Stimulated activated CD4-positive, alpha-beta T cell treated with anti-CD3 and anti-CD28 coated beads, Interleukin-2, amount 100 ng/mL, for 48 hours (primary cell): ENCODE data around the gene KLHL30.

Source experiments
- DNase-seq, 2 donors: peaks; one replicate each; pipeline ENCODE4 v3.0.0-alpha.2; 2020

KLHL30 gene

DNA sequence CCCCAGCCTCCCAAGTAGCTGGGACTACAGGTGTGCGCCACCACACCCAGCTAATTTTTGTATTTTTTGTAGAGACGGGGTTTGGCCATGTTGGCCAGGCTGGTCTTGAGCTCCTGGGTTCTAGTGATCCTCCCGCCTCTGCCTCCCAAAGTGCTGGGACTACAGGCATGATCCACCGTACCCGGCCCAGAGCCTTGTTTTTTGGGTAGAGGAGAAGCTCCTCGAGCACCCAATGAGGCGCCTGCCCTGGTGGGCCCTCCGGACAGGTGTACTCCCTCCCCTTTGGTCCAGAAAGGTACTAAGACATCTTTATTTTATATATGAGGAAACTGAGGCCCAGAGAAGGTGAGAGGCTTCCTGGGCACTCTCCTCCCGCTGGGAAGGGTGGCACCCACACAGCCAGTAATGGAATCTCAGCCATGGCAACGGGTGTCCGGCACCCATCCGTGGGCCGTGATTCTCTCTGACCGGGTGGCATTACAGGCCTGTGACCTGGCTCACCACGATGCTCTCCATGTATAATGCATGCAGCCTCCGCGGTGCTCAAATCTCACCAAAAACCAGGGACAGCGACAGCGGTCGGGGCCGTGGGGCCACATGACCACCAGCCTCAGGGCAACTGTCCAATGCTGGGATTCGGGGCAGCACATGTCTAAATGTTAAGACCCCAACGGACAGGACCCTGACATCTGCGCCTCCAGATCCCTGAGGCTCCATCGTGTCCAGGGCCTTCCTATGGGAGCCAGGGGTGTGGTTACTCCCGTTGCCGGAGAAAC lies 16.8 kb upstream of the KLHL30 start:
- no peak for DNase-seq

DNA sequence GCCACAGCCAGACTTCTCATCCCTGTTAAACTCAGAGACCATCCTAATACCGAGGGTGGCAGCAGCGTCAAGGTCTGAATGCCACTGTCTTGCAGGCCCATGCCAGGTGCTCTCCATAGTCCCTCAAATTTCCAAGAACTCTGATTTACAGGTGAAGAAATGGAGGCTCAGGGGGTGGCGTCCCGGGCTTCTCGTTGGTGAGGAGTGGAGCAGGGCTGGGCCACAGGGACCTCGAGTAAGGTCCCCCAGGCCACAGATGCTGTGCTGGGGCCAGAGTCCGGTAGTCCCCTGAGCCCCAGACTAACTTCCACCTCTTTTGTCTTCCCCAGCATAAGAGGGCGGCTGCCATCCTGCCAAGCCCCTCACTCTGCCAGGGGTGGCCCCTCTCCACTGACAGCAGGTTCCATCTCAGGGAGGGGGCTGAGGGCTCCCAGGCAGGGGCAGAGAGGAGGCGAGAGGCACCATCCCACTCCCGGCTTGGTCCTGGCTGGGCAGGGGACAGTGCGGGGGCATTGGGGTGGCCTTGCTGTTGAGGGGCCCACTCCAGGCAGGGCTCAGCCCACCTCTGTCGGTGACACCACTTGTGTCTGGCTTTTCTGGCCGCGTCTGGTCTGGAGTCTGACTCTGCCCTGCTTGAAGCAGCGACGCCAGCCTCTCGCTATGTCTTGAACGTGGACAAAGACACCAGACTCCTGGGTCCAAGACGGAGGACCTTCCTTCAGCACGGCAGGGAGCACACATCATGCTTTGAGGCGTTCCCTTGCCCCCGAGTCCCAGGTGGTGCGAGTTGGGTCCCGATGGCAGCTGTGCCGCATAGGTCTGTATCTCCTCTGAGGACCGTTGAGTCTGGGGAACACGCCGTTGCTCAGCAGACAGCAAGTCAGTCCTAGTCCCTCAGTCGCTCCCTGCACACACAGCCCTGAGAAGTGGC lies 15.9 kb upstream of the KLHL30 start:
- no peak for DNase-seq

DNA sequence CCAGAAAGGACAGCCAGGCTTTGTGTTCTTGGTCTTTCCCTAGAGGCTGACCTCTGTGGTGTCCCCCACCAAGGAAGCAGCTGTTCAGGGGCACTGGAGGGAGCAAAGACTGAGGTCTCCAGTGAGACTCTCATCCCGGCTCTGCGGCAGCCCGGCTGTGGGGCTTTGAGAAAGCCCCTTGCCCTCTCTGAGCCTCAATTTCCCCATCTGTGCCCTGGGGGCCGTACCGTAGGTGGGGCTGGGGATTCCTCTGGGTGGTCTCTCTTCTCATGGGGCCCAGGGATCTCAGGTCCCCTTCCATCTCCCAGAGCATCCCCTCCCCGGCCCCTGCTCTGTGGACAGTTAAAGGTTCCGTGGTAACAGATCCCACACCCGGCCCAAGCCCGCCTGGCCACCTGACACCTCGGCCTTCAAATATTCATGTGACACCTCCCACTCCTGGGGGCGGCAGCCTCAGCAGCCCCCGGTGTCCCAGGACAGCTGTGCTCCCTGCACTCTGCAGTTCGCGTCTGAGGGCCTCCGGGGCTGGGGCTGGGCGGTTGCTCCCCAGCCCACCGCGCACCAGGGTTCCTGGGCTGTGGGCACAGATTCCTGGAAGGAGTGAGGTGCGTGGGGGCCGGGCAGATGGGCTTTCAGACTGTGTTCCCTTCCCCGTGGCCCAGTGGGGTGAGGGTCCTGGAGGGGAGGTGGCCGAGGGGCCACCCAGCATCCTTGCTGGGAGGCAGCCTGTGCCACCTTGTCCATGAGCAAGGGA lies 15.1 kb upstream of the KLHL30 start:
- DNase-seq: no peak

DNA sequence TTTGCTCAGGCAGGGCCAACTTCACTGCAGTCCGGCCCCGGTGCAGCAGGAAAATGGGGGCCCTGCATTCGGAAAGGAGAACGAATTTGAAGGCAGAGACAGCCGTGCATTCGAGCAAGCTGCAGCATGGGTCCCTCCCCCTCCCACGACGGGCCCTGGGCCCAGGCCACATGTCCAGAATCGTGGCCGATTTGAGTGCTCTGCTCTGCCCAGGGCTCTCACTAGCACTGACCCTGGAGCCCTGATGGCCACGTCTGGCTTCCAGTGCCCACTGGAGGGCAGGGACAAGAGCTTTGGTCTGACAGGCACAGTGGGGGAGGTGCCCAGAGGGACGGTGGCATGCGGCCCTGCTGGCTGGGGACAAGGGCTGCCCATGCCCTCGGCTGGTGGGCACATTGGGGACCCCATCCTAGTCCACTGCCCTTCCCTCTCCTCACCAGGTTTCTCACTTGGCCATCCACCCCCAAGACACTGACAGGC lies 14.4 kb upstream of the KLHL30 start:
- DNase-seq: no peak

DNA sequence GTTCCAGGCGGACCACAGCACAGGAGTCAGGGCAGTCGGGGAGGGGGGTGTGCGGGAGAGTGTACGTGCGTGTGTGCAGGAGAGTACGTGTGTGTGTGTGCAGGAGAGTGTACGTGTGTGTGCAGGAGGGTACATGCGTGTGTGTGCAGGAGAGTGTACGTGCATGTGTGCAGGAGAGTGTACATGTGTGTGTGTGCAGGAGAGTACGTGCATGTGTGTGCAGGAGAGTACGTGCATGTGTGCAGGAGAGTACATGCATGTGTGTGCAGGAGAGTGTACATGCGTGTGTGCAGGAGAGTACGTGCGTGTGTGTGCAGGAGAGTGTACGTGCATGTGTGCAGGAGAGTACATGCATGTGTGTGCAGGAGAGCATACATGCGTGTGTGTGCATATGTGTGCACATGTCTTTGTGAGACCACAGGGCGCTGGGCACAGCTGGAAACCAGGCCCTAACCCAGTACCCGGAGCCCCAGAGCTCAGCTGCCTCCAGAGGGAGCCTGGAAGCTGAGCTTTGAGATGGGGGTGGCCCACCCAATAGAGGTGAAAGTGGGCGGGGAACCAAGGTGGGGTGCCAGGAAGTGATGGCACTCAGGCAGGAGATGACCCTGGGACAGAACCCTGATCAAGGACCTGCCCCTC lies 13.9 kb upstream of the KLHL30 start:
- DNase-seq: no peak

DNA sequence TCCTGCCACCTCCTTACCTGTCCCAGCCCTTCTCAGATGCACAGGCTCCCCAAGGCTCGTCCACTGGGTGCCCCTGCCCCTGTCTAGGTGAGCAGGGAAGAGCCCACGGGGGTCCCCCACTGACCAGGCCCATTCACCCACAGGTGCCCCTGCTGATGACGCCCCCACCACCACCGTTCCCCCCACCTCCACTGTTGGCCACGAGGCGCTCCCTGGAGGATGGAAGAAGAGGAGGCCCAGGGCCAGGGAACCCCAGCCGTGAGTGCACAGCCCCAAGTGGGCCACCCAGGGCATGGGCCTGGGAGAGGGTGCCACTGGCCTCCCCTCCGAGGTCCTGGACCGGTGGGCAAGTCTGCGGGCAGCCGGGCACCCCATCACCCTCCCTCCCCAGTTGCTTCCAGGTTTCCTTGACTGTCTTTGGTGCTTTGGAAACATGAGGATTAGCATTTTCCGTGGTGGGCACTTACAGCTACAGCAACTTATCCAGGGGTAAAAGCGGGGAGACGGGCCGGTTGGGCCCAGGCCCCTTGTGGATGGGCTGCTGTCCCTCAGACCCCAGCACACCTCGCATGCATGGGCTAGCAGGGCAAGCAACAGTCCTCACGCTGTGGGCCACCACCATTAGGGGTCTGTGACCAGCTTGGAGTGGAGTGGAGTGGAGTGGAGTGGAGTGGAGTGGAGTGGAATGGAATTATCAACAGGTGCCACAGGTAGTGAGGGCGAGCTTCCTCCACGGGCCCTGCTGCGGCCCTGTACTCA lies 13.2 kb upstream of the KLHL30 start:
- no peak for DNase-seq

DNA sequence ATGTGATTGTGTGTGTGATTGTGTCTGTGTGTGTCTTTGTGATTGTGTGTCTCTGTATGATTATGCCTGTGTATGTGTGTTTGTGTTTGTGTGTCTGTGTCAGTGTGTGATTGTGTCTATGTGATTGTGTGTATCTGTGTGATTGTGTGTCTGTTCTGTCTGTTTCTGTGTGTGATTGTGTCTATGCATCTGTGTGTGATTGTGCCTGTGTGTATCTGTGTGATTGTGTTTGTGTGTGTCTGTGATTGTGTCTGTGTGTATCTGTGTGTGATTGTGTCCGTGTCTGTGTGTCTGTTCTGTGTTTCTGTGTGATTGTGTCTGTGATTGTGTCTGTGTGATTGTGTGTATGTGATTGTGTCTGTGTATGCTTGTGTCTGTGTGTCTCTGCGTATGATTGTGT lies 12.1 kb upstream of the KLHL30 start:
- no peak for DNase-seq

DNA sequence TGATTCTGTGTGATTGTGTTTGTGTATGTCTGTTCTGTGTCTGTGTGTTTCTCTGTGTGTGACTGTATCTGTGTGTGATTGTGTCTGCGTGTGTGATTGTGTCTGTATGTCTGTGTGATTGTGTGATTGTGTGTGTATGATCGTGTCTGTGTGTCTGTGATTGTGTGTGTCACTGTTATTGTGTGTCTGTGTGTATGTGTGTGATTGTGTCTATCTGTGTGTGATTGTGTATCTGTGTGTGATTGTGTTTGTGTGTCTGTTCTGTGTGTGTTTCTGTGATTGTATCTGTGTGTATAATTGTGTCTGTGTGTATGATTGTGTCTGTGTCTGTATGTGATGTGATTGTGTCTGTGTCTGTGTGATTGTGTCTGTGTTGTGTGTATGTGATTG lies 11.7 kb upstream of the KLHL30 start:
- no peak for DNase-seq

DNA sequence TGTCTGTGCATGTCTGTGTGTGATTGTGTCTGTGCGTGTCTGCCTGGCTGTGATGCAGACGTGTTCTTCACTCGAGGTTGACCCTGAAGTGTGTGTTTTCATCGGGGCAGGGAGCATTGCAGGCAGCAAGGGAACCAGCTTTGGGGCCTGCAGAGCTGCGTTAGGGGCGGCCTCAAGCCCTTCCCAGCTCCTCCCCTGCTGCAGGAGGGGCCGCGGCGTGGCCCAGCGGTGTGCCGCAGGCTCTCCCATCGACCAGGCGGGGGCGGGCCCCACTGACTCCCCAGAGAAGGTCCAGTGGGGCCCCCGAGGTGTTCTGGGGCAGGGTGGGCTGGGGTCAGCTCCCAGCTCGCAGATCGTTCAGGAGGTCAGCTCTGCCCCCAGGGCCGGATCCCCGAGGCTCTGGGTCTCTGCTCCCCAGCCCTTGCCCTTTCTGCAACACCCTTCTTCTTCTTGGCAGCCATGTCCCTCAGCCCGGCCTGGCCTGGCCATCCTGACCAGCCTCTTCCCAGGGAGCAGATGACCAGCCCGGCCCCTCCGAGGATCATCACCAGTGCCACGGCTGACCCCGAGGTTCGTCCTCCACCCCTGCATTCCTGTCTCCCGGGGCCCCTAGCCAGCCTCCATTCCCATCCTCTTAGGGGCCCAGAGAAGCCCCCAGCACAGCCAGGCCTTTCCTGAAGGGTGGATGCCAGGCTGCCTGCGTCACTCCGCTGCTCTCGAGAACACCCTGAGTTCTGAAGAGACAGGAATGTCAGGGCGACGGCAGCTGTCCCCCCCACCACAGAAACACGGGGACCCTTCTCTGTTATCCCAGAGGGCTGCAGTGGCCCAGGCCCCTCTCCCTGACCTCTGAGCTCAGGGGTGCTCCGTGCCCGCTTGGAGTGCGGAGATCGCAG lies 11.1 kb upstream of the KLHL30 start:
- DNase-seq: no peak

DNA sequence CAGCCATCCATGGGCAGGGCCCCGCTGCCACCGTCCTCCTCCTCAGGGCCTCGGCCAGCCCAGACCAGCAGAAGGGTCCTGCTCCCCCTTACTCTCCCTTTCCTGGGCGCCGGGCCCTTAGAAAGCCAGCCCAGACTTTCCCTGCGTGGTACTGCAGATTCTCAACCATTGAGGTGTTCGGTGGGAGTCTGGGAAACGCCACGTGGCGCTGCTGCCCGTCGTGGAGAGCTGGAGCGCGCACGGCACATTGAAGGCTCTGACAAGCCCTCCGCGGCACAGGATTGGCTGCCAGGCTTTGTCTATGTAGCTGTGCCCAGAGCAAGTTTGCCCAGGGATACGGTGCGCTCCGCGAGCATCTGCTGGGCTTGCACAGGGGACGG lies 10.4 kb upstream of the KLHL30 start:
- no peak for DNase-seq

DNA sequence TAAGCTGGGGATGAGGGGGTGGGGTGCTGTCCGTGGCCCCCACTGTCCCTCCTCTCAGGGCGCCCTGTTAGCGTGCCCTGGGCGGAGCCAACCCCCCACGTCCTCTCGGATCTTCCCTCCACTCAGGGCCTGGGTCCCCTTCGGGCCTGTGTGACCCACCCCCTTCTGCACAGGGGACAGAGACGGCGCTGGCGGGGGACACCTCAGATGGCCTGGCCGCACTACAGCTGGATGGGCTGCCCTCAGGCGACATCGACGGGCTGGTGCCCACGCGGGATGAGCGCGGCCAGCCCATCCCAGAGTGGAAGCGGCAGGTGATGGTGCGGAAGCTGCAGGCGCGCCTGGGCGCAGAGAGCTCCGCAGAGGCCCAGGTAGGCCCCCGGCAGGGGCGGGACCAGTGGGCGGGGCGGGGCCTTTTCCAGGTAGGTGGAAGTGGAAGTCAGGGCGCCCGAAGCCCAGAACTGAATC lies 9.9 kb upstream of the KLHL30 start:
- no peak for DNase-seq

DNA sequence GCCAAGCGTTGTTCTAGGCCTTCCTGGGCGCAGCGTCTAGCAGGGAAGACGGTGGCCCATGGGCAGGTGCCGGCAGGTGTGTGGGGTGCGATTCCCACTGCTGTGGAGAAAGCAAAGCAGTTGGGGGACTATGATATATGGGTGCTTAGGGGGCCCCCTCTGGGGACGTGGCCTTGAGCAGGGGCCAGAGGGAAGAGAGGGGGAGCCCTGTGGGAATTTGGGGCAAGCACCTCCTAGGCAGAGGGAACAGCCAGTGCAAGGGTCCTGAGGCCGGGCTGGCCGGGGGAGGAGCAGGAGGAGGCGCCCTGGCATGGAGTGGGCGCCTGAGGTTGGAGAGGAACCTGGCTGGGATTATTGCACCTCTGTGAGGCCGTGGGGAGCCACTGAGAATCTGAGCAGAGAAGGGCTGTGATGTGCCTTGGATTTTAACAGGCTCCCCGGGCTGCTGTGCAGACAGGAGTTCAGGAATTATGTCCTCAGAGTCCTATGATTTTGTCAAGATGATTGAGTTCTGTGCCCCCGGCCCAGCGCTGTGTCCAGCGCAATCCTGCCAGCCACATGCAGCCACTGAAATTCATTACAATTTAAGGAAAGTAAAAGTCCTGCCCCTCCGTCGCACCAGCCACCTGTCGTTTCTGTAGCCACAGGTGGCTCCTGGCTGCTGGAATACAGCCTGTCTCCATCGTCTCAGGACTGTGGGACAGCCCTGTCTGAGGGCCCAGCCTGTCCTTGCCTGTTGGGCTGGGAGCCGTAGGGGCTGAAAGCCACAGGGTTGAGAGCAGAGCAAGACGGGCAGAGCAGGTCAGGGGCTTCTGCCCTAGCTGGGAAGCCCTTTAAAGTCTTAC lies 9.1 kb upstream of the KLHL30 start:
- no peak for DNase-seq

DNA sequence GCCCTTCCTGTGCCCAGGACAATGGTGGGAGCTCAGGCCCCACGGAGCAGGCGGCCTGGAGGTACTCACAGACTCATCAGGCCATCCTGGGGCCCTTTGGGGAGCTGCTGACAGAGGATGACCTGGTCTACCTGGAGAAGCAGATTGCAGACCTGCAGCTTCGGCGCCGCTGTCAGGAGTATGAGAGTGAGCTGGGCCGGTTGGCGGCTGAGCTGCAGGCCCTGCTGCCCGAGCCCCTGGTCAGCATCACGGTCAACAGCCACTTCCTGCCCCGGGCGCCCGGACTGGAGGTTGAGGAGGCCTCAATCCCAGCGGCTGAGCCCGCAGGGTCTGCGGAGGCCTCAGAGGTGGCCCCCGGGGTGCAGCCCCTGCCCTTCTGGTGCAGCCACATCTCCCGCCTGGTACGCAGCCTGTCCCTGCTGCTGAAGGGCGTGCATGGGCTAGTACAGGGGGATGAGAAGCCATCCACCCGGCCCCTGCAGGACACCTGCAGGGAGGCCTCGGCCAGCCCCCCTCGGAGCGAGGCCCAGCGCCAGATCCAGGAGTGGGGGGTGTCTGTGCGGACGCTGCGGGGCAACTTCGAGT lies 8.3 kb upstream of the KLHL30 start:
- DNase-seq: no peak

DNA sequence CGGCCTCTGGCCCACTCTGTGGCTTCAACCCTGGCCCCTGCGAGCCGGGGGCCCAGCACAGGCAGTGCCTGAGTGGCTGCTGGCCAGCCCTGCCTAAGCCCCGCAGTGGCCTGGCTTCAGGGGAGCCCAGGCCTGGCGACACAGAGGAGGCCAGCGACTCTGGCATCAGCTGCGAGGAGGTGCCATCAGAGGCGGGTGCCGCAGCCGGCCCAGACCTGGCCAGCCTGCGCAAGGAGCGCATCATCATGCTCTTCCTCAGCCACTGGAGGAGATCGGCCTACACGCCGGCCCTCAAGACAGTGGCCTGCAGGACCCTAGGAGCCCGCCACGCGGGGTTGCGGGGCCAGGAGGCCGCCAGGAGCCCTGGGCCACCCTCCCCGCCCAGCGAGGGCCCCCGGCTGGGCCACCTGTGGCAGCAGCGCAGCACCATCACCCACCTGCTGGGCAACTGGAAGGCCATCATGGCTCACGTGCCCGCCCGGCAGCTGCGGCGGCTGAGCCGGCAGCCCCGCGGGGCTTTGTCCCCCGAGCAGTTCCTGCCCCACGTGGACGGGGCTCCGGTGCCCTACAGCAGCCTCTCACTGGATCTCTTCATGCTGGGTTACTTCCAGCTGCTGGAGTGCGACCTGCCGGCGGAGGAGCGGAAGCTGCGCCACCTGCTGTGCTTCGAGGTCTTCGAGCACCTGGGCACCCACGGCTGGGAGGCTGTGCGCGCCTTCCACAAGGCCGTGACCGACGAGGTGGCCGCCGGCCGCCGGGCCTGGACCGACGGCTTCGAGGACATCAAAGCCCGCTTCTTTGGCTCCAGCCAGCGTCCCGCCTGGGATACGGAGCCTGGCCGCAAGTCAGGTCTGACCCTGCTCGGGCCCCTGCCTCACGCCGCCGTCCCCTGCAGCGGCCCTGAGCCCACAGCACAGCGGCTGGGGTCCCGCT lies 7.5 kb upstream of the KLHL30 start:
- DNase-seq: no peak

DNA sequence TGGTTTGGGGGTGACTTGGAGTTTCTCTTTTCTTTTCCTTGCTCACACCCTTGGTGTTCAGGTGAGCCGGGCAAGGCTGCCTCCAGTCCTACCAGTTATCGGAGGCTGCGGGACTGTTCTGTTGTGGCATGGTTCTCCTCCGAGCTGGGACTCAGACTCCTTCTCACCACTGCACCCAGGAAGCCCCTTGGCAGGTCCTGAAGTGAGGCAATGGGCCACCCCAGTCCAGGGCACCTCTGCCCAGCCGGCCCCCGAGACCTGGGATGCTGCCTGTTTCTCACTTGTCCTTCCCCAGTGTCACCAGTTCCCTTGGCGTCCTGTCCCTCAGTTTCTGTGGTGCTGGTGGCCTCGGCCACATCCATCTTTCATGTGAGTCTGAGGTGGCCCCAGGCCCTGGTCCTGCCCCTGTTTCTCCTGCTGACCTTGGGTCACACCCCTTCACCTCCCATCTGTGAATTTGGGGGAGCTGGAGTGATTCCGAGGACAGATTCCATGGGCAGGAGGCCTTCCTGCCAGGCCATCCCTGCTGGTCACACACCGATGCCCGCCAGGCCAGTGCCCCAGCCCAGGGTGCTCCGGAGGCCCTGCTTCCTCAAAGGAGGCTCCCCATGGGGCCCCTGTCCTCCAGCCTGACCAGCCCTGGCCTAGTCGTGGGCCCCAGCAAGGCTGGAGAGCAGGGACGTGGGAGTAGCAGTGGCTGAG lies 6.6 kb upstream of the KLHL30 start:
- DNase-seq: no peak

DNA sequence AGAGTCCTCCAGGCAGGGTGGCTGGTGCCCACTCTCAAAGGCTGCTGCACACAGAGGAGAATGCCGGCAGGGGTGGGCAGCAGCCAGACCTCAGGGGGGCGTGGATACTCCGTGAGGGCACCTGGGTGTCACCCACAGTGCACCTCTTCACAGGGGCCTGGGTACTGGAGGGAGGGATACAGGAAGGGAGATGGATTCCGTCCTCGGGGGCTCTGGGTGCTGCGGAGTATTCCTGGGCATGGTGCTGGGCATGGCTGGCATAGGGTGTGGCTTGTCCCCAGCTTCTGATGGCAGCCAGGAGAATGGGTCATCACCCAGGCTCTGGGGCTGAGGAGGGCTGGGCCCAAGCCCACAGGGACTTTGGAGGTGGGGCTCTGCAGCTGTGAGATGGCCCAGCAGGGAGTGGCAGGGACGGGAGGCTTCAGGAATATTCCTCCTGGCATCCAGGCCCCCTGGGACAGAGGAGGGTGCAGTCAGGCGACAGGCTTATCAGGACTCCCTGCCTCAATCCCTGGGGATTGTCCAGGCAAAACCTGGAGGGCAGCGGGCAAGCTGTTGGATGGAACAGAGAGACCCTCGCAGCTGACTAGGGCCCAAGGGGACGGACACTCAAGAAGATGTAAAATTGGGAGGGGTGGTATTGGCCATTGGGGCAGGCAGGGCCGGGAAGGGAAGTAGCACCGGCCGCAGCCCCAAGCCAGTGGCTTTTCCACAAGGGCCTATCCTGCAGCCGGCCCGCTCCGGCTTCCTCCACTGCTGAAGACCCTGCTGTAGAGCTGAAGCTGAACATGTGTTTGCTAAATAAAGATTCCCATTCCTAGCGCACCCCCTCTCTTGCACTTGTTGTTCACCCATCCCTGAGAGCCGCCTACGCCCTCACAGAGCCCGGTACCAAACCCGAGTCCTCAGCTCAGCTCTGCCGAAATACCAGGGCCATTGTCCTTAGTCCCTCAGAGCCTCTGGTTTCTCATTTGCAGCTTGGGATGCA lies 5.7 kb upstream of the KLHL30 start:
- no peak for DNase-seq
